GM23338 (cell line): ENCODE results near the gene TRAM2. TPM values are rescaled to one million over a fixed set of nuclear protein-coding genes. Genes with fewer than 3 reads are reported as not detected.

Experiments
- ATAC-seq: fragments of 200-7000 bp; cut with Tn5 transposase; 3 replicates; pipeline ENCODE4 v1.9.1; 2020
- DNase-seq: peaks from one replicate; pipeline ENCODE4 v3.0.0-alpha.2; 2015; ENCODE audit warnings: low spot score
- H2AFZ ChIP-seq: fragments of 200-600 bp; sonication (generic); 2 replicates; pipeline ENCODE4 v1.8.0; 2016; ENCODE audit warnings: antibody characterized with exemption, mild to moderate bottlenecking, moderate library complexity
- H3F3A ChIP-seq: fragments of 200-600 bp; sonication (generic); replicated peaks from 2 replicates; pipeline ENCODE4 v1.8.0; 2017; ENCODE audit warnings: antibody characterized with exemption, mixed run types, low read depth
- H3K27ac ChIP-seq: fragments of 200-600 bp; sonication (generic); 2 replicates; pipeline ENCODE4 v1.6.1; 2016; ENCODE audit warnings: low read depth
- H3K27me3 ChIP-seq: fragments of 200-600 bp; sonication (generic); 2 replicates; pipeline ENCODE4 v1.8.0; 2016; ENCODE audit warnings: mild to moderate bottlenecking, mixed run types, moderate library complexity; ENCODE audit not compliant: insufficient read depth
- H3K36me3 ChIP-seq: fragments of 200-600 bp; sonication (generic); 2 replicates; pipeline ENCODE4 v1.8.0; 2016; ENCODE audit warnings: mild to moderate bottlenecking; ENCODE audit not compliant: insufficient read depth
- H3K4me1 ChIP-seq: fragments of 200-600 bp; sonication (generic); 2 replicates; pipeline ENCODE4 v1.8.0; 2016; ENCODE audit warnings: mild to moderate bottlenecking, moderate library complexity; ENCODE audit not compliant: insufficient read depth
- H3K4me2 ChIP-seq: fragments of 200-600 bp; sonication (generic); 2 replicates; pipeline ENCODE4 v1.7.1; 2017; ENCODE audit warnings: mixed run types
- H3K4me3 ChIP-seq: fragments of 200-600 bp; sonication (generic); 2 replicates; pipeline ENCODE4 v1.6.1; 2016; ENCODE audit warnings: mixed run types
- H3K79me2 ChIP-seq: fragments of 200-600 bp; sonication (generic); replicated peaks from 2 replicates; pipeline ENCODE4 v1.8.0; 2017; ENCODE audit warnings: mild to moderate bottlenecking; ENCODE audit not compliant: insufficient read depth
- H3K9me2 ChIP-seq: fragments of 200-600 bp; sonication (generic); 2 replicates; pipeline ENCODE4 v1.8.0; 2017; ENCODE audit not compliant: insufficient read depth
- H4K20me1 ChIP-seq: fragments of 200-600 bp; sonication (generic); replicated peaks from 2 replicates; pipeline ENCODE4 v1.8.0; 2017; ENCODE audit warnings: mild to moderate bottlenecking; ENCODE audit not compliant: insufficient read depth
- H3K27ac Mint-ChIP-seq: 2 replicates; pipeline ENCODE4 v1.8.0; 2020; ENCODE audit warnings: inconsistent platforms, mild to moderate bottlenecking, moderate library complexity, mixed read lengths
- H3K27me3 Mint-ChIP-seq: 3 replicates; pipeline ENCODE4 v1.8.0; 2022; ENCODE audit warnings: low read depth, mild to moderate bottlenecking, moderate library complexity, mixed read lengths, inconsistent platforms; ENCODE audit not compliant: insufficient read depth, poor library complexity
- H3K36me3 Mint-ChIP-seq: 3 replicates; pipeline ENCODE4 v1.8.0; 2021; ENCODE audit warnings: low read depth, mild to moderate bottlenecking, inconsistent platforms, moderate library complexity, mixed read lengths
- H3K4me1 Mint-ChIP-seq: 3 replicates; pipeline ENCODE4 v1.8.0; 2020; ENCODE audit warnings: mild to moderate bottlenecking, inconsistent platforms, mixed read lengths
- H3K4me3 Mint-ChIP-seq: 3 replicates; pipeline ENCODE4 v1.8.0; 2021; ENCODE audit warnings: moderate library complexity, mild to moderate bottlenecking, inconsistent platforms, mixed read lengths
- H3K9me3 Mint-ChIP-seq: 3 replicates; pipeline ENCODE4 v1.8.0; 2020; ENCODE audit warnings: moderate library complexity, mild to moderate bottlenecking, inconsistent platforms, mixed read lengths
- CREB1 ChIP-seq: fragments of 250-450 bp; sonication (Bioruptor Pico); IDR thresholded peaks from 2 replicates; pipeline ENCODE4 v1.5.0; 2020; ENCODE audit warnings: low read depth, mild to moderate bottlenecking, moderate library complexity
- ETS1 ChIP-seq: IDR thresholded peaks from 2 replicates; pipeline ENCODE4 v1.6.1; 2016; ENCODE audit warnings: antibody characterized with exemption
- EZH2 ChIP-seq: fragments of 200-600 bp; sonication (generic); IDR thresholded peaks from one replicate; pipeline ENCODE4 v1.8.0; 2017; ENCODE audit warnings: antibody characterized with exemption, mild to moderate bottlenecking, low read depth; ENCODE audit not compliant: unreplicated experiment
- EZH2phosphoT487 ChIP-seq: fragments of 200-600 bp; sonication (generic); IDR thresholded peaks from one replicate; pipeline ENCODE4 v1.8.1; 2018; ENCODE audit warnings: antibody characterized with exemption; ENCODE audit not compliant: unreplicated experiment
- JUNB ChIP-seq: IDR thresholded peaks from one replicate; pipeline ENCODE4 v1.6.1; 2016; ENCODE audit warnings: antibody characterized with exemption; ENCODE audit not compliant: unreplicated experiment
- NANOG ChIP-seq: IDR thresholded peaks from 2 replicates; pipeline ENCODE4 v1.6.1; 2016; ENCODE audit warnings: antibody characterized with exemption, borderline replicate concordance
- POLR2AphosphoS5 ChIP-seq: IDR thresholded peaks from 2 replicates; pipeline ENCODE4 v1.6.1; 2016; ENCODE audit warnings: antibody characterized with exemption, low read depth
- REST ChIP-seq: IDR thresholded peaks from one replicate; pipeline ENCODE4 v1.6.1; 2018; ENCODE audit warnings: antibody characterized with exemption; ENCODE audit not compliant: unreplicated experiment
- STAT1 ChIP-seq: IDR thresholded peaks from one replicate; pipeline ENCODE4 v1.6.1; 2016; ENCODE audit warnings: antibody characterized with exemption; ENCODE audit not compliant: unreplicated experiment
- ZNF331 ChIP-seq: fragments of 250-450 bp; sonication (Bioruptor Pico); IDR thresholded peaks from 2 replicates; pipeline ENCODE4 v1.5.0; 2020; ENCODE audit warnings: low read depth, mild to moderate bottlenecking, moderate library complexity
- polyA plus RNA-seq: library from polyadenylated mRNA; unstranded; fragments of >200 nt; fragmentation: Nextera tagmentation; extraction: Ambion mirVana; gene quantifications from 2 replicates; pipeline ENCODE4 v1.2.1, GENCODE V29; 2016
- total RNA-seq: library from RNA; depleted of rRNA; stranded (reverse); fragments of >200 nt; shearing (Covaris generic); gene quantifications from 2 replicates; pipeline ENCODE4 v1.2.3, GENCODE V29; 2014
- TF ChIP-seq, protein P1 (sequence below), 2 experiments: fragments of 200-600 bp in 1 of 2; sonication (generic) in 1 of 2; conservative IDR thresholded peaks; 2 replicates each; pipeline versions ENCODE4 v1.5.1 to v1.6.1; 2016 to 2017; ENCODE audit warnings: antibody characterized with exemption in 2 of 2, low read depth in 2 of 2, mild to moderate bottlenecking in 2 of 2, moderate library complexity in 1 of 2

The TRAM2 gene
- total and polyA plus RNA-seq, 2 experiments from 2014 or later: 4.0 to 14.0 TPM

- TF ChIP-seq ETS1 (no peak), NANOG (no peak), ZNF331 (CRISPR knock-in tag) (no peak), REST (no peak)
Measured at GRCh38 chr6:52621631-52622030, 44.8 kb upstream of the TRAM2 start (continued).

DNA sequence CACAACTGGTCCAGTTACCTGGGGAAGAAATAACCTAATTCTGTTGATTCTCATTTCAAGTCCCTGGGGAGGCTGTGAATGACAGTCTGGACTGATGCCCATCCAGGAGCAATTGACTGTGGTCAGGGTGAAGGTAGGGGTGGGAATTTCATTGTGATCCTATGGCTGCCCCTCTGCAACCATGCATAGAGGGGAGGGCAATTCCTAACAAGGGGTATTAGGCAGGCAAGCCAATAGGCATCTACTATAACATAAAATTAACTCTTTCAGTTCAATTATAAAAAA lies 44.0 kb upstream of the TRAM2 start:
- peak overlapping the region; percentile 78; the same call in 1 of the 2 replicates for H2AFZ ChIP-seq
- Mint-ChIP-seq H3K9me3 (no peaks in the 10 kb centered on the region), H3K4me1 (no peaks in the 10 kb centered on the region), H3K27ac (no peak overlapping the region), H3K4me3 (no peak overlapping the region), H3K36me3 (no peaks in the 10 kb centered on the region), H3K27me3 (no peaks in the 10 kb centered on the region)
- H3K36me3 ChIP-seq: no peaks in the 10 kb centered on the region
- no peak for TF ChIP-seq POLR2AphosphoS5
- no peaks in the 10 kb centered on the region for H3K4me1 ChIP-seq
- ATAC-seq (no peak), DNase-seq (no peak)
- no peaks in the 10 kb centered on the region for H3F3A ChIP-seq
- H4K20me1 ChIP-seq: no peaks in the 10 kb centered on the region
- no peak overlapping the region for H3K27ac ChIP-seq
- H3K9me2 ChIP-seq: no peaks in the 10 kb centered on the region
- H3K79me2 ChIP-seq: no peaks in the 10 kb centered on the region
- no peak overlapping the region for H3K4me2 ChIP-seq
- H3K27me3 ChIP-seq: no peaks in the 10 kb centered on the region
- H3K4me3 ChIP-seq: no peak overlapping the region

GRCh38 chr6:52620055-52620905 lies 43.4 kb upstream of the TRAM2 start:
- H3K27ac Mint-ChIP-seq: no peak overlapping the region
- H3K4me2 ChIP-seq: no peak overlapping the region
- H3K79me2 ChIP-seq: no peaks in the 10 kb centered on the region
- TF ChIP-seq EZH2phosphoT487: no peak
- no peak for TF ChIP-seq REST
- TF ChIP-seq EZH2: no peak
- no peak for TF ChIP-seq ZNF331 (CRISPR knock-in tag)
- no peak for TF ChIP-seq NANOG
- TF ChIP-seq CREB1 (CRISPR knock-in tag): no peak
- TF ChIP-seq JUNB: no peak
- no peak for TF ChIP-seq STAT1
- no peak for TF ChIP-seq POLR2AphosphoS5
- TF ChIP-seq, protein P1, sequence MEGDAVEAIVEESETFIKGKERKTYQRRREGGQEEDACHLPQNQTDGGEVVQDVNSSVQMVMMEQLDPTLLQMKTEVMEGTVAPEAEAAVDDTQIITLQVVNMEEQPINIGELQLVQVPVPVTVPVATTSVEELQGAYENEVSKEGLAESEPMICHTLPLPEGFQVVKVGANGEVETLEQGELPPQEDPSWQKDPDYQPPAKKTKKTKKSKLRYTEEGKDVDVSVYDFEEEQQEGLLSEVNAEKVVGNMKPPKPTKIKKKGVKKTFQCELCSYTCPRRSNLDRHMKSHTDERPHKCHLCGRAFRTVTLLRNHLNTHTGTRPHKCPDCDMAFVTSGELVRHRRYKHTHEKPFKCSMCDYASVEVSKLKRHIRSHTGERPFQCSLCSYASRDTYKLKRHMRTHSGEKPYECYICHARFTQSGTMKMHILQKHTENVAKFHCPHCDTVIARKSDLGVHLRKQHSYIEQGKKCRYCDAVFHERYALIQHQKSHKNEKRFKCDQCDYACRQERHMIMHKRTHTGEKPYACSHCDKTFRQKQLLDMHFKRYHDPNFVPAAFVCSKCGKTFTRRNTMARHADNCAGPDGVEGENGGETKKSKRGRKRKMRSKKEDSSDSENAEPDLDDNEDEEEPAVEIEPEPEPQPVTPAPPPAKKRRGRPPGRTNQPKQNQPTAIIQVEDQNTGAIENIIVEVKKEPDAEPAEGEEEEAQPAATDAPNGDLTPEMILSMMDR (conservative IDR thresholded peaks at IDR 0.05; ENCODE audit: low read depth in 2 of 2): no peak

More at GRCh38 chr6:52620055-52620905, 43.4 kb upstream of the TRAM2 start:
- no peaks in the 10 kb centered on the region for H3F3A ChIP-seq
- H4K20me1 ChIP-seq: no peaks in the 10 kb centered on the region
- DNase-seq (no peak), ATAC-seq (no peak)
- Mint-ChIP-seq H3K4me3 (no peak overlapping the region), H3K9me3 (no peaks in the 10 kb centered on the region), H3K27me3 (no peaks in the 10 kb centered on the region), H3K4me1 (no peaks in the 10 kb centered on the region), H3K36me3 (no peaks in the 10 kb centered on the region)
- no peaks in the 10 kb centered on the region for H3K27me3 ChIP-seq
- no peaks in the 10 kb centered on the region for H3K9me2 ChIP-seq
- no peaks in the 10 kb centered on the region for H3K4me1 ChIP-seq
- H2AFZ ChIP-seq: peak overlapping the region; percentile 84
- no peak overlapping the region for H3K4me3 ChIP-seq
- H3K27ac ChIP-seq: no peak overlapping the region
- H3K36me3 ChIP-seq: no peaks in the 10 kb centered on the region
